Liver (tissue), 3 donors: ENCODE results near the gene EHD1.

Experiments used
- CTCF ChIP-seq: fragments of 150-350 bp; IDR thresholded peaks from 2 replicates; pipeline ENCODE4 v1.5.1; 2017; ENCODE audit warnings: improper control_type of control experiment, low read depth, low read length; ENCODE audit not compliant: missing input control
- RAD21 ChIP-seq, 2 donors: IDR thresholded peaks; 2 replicates each; pipeline ENCODE4 v1.6.1; 2016; ENCODE audit warnings: antibody characterized with exemption in 2 of 2, mild to moderate bottlenecking in 2 of 2
- donor health status: healthy.
- donor health status: healthy.

- TF ChIP-seq RAD21 (IDR thresholded peaks at IDR 0.05) (no peak), CTCF (no peak)
These were observed 39.1 kb downstream of the EHD1 start for GRCh38 chr11:64839335-64839734.
